Gastrocnemius medialis (tissue), 4 donors: ENCODE data around the gene TMEM8B. TPM values are rescaled to one million over a fixed set of nuclear protein-coding genes. Genes with fewer than 3 reads are reported as not detected.

Experiments
- ATAC-seq, 2 donors: fragments of 150-250 bp; one replicate each; pipeline ENCODE4 v1.9.1; 2016
- DNase-seq, 2 donors: peaks; one replicate each; pipeline ENCODE4 v3.0.0-alpha.2; 2019
- H3K27ac ChIP-seq, 4 donors: fragments of 200-600 bp; sonication (generic); 1 replicate in 1 of 4; 2 replicates in 3 of 4; pipeline ENCODE4 v1.5.1; 2016 to 2018; ENCODE audit warnings: mild to moderate bottlenecking in 2 of 4, moderate library complexity in 1 of 4
- H3K27me3 ChIP-seq, 3 donors: fragments of 200-600 bp; sonication (generic) in 2 of 3; 1 replicate in 1 of 3; 2 replicates in 2 of 3; pipeline versions ENCODE4 v1.5.1 to v1.6.0; 2016 to 2019; ENCODE audit warnings: mild to moderate bottlenecking in 1 of 3, moderate library complexity in 1 of 3
- H3K36me3 ChIP-seq, 2 donors: fragments of 200-600 bp; sonication (generic) in 1 of 2; one replicate each; pipeline ENCODE4 v1.5.1; 2017 to 2018
- H3K4me1 ChIP-seq, 2 donors: fragments of 200-600 bp; sonication (generic) in 1 of 2; one replicate each; pipeline ENCODE4 v1.5.1; 2016 to 2017; ENCODE audit warnings: mild to moderate bottlenecking in 2 of 2
- H3K4me3 ChIP-seq, 4 donors: fragments of 200-600 bp; sonication (generic) in 3 of 4; 1 replicate in 1 of 4; 2 replicates in 3 of 4; pipeline ENCODE4 v1.5.1; 2016 to 2019; ENCODE audit warnings: mild to moderate bottlenecking in 2 of 4
- H3K9me3 ChIP-seq, 3 donors: fragments of 200-600 bp; sonication (generic) in 2 of 3; 1 replicate in 1 of 3; 2 replicates in 2 of 3; pipeline ENCODE4 v1.5.1; 2016 to 2019
- POLR2A ChIP-seq, 2 donors: fragments of 450-650 bp; IDR thresholded peaks; one replicate each; pipeline ENCODE4 v1.6.1; 2017; ENCODE audit warnings: antibody characterized with exemption in 2 of 2, mild to moderate bottlenecking in 2 of 2, moderate library complexity in 2 of 2
- in situ Hi-C, 4 donors: fragments of 200-750 bp; cut with MboI; loops; one replicate each; pipeline versions ENCODE4 v1.15.0 to v1.8.0; 2017; ENCODE audit warnings: low sequenced_read_pairs in 4 of 4
- intact Hi-C: fragments of 100-400 bp; cut with DNase I; formaldehyde crosslinking; loops from one replicate; pipeline ENCODE4 v1.15.1; 2023; ENCODE audit warnings: low total_unique reads
- total RNA-seq, 4 donors: library from RNA; depleted of rRNA; stranded (reverse); fragments of >200 nt; gene quantifications; one replicate each; pipeline versions ENCODE4 v1.1.0 to v1.2.3, GENCODE V29; 2016
- TF ChIP-seq, protein P1 (sequence below), 5 experiments: fragments of 450-650 bp in 3 of 5; fragments of 200-600 bp in 2 of 5; sonication (generic) in 2 of 5; IDR thresholded peaks in 4 of 5; conservative IDR thresholded peaks in 1 of 5; 1 replicate in 4 of 5; 2 replicates in 1 of 5; pipeline ENCODE4 v1.5.1; 2016 to 2019; ENCODE audit warnings: antibody characterized with exemption in 5 of 5, mild to moderate bottlenecking in 3 of 5, moderate library complexity in 3 of 5

Gene TMEM8B
- total RNA-seq, 4 donors from 2014 or later = 1.9 to 6.4 (median 6.1) TPM

DNA sequence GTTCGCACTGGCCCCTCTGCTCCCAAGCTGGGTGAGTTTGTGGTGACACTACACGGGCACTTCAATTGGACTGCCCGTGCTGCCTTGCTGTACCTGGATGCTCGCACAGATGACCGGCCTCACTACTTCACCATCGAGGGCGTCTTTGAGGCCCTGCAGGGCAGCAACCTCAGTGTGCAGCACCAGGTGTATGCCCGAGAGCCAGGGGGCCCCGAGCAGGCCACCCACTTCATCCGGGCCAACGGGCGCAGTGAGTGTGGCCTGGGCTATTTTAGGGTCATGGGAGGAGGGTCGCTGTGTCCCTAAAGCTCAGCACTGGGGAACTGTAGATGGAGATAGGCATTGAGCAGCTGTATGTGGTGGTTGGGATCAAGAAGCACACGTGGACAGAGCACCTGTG, 36.2 kb upstream of the TMEM8B start:
- DNase-seq = no peak
- no peak for ATAC-seq
- intact Hi-C loops = no loop called here
- TF ChIP-seq POLR2A (IDR thresholded peaks at IDR 0.05) = no peak
- TF ChIP-seq, protein P1, sequence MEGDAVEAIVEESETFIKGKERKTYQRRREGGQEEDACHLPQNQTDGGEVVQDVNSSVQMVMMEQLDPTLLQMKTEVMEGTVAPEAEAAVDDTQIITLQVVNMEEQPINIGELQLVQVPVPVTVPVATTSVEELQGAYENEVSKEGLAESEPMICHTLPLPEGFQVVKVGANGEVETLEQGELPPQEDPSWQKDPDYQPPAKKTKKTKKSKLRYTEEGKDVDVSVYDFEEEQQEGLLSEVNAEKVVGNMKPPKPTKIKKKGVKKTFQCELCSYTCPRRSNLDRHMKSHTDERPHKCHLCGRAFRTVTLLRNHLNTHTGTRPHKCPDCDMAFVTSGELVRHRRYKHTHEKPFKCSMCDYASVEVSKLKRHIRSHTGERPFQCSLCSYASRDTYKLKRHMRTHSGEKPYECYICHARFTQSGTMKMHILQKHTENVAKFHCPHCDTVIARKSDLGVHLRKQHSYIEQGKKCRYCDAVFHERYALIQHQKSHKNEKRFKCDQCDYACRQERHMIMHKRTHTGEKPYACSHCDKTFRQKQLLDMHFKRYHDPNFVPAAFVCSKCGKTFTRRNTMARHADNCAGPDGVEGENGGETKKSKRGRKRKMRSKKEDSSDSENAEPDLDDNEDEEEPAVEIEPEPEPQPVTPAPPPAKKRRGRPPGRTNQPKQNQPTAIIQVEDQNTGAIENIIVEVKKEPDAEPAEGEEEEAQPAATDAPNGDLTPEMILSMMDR (IDR thresholded peaks at IDR 0.05 in 4 of 5, conservative IDR thresholded peaks at IDR 0.05 in 1 of 5) = no peak
- peak overlapping the region in 3 of 4 donors; percentile 4 to 67 (median 16) for H3K4me3 ChIP-seq
- no peaks in the 10 kb centered on the region for H3K9me3 ChIP-seq
- H3K4me1 ChIP-seq = peaks cover 29 to 34% of the 10 kb centered on the region in 2 donors
- H3K27me3 ChIP-seq = no peaks in the 10 kb centered on the region
- in situ Hi-C loops = loop anchor here in 2 of 4 donors (5.0 to 10.0 kb wide), 2 partner anchors 82 to 89 kb away; partner anchors contain the start of gene OR13J1 (in 1 of the 2)
- peak overlapping the region; percentile 81 to 88 (median 84) for H3K27ac ChIP-seq
- H3K36me3 ChIP-seq = no peaks in the 10 kb centered on the region

DNA sequence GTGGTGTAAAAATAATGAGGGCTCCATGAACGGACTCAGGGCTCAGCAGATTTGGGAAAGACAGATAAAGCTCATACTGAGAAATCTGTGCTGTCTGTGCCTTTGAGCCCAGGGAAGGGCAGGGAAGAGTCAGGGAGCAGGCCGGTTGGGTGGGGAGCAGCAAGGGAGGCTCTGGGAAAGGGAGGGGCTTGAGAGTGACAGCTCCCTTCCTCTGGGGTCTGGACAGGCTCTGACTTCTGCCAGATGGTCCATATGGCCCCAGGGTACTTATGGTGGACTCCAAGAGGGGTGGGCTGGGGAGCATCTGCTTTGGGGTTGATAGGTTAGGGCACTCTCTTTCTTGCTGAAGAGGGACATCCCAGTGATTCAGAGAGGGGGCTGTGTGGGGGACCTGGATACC, 35.6 kb upstream of the TMEM8B start:
- Histone ChIP-seq H3K27ac (peak overlapping the region; percentile 1 to 86 (median 66)), H3K27me3 (no peaks in the 10 kb centered on the region), H3K4me1 (peaks cover 29 to 34% of the 10 kb centered on the region in 2 donors), H3K4me3 (peak overlapping the region in 2 of 4 donors; percentile 16 to 67), H3K36me3 (no peaks in the 10 kb centered on the region), H3K9me3 (no peaks in the 10 kb centered on the region)
- ATAC-seq = no peak
- DNase-seq = no peak
- intact Hi-C loops (no loop called here), in situ Hi-C loops (loop anchor here in 2 of 4 donors (5.0 to 10.0 kb wide), 2 partner anchors 81 to 89 kb away; partner anchors contain the start of gene OR13J1 (in 1 of the 2))
- TF ChIP-seq POLR2A (IDR thresholded peaks at IDR 0.05) = no peak
- TF ChIP-seq, protein P1 (IDR thresholded peaks at IDR 0.05 in 4 of 5, conservative IDR thresholded peaks at IDR 0.05 in 1 of 5) = no peak

DNA sequence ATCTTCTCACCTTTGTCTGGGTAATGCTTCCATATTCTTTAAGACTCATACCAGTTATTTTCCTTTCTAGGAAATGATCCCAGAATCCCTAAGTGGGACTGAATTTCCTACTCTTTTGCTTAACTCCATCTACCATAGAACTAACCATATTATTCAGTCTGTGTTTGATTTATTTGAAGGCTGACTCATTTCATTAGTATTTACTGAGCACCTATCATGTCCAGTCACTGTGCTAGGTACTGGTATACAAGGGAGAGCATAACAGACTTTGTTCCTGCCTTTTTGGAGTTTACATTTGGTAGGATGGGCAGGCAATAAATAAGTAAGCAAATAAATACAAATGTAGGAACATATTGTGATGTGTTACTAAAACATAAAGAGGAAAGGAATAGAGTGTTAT, 33.3 kb upstream of the TMEM8B start:
- no peak for TF ChIP-seq POLR2A (IDR thresholded peaks at IDR 0.05)
- TF ChIP-seq, protein P1 (IDR thresholded peaks at IDR 0.05 in 4 of 5, conservative IDR thresholded peaks at IDR 0.05 in 1 of 5) = no peak
- no peak for ATAC-seq
- intact Hi-C loops (no loop called here), in situ Hi-C loops (loop anchor here in 1 of 4 donors (10.0 kb wide), 1 partner anchor 79 kb away; the partner anchor contains the start of gene OR13J1)
- no peak for DNase-seq
- H3K4me1 ChIP-seq = peaks cover 25 to 27% of the 10 kb centered on the region in 2 donors
- no peaks in the 10 kb centered on the region for H3K9me3 ChIP-seq
- H3K27me3 ChIP-seq = no peaks in the 10 kb centered on the region
- no peak overlapping the region for H3K4me3 ChIP-seq
- no peak overlapping the region for H3K27ac ChIP-seq
- H3K36me3 ChIP-seq = peaks cover 0 to 10% of the 10 kb centered on the region in 2 donors

DNA sequence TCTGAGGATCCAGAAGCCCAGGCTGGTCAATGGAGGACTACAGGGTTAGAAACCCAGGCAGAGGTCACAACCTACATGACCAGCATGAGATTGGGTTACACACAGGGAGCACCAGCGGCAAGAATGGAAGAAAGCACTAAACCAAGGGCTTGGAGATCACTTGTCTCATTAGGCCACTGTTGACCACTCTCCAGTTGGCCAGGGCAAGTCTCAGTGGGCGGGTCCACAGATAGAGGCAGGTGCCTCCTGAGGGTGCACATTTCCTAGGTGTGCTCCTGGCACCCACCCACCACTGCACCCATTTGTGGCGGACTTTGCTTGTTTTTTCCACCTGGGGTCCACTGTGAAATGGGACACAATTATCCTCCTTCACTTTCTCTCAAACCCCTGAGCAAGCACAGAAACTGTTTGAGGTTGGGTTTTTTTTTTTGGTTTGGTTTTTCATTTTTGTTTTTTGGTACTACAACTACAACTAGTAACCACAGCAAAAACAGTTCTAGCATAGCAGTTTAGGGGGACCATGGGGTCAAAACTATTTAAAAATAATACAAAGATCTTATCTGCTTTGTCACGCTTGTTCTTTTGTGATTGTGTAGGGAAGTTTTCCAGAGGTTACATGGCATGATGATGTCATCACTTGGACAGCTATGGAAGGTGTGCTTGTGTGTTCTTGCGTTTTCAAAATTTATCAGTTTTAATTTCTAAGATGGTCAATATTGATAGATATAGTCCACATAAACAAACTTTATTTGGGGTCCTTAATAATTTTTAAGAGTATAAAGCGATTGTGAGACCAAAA, 31.5 kb upstream of the TMEM8B start:
- TF ChIP-seq, protein P1 (IDR thresholded peaks at IDR 0.05 in 4 of 5, conservative IDR thresholded peaks at IDR 0.05 in 1 of 5) = no peak
- TF ChIP-seq POLR2A (IDR thresholded peaks at IDR 0.05) = no peak
- H3K27ac ChIP-seq = no peak overlapping the region
- in situ Hi-C loops = loop anchor here in 1 of 4 donors (10.0 kb wide), 1 partner anchor 77 kb away; the partner anchor contains the start of gene OR13J1
- no peak for ATAC-seq
- peaks cover 0 to 14% of the 10 kb centered on the region in 2 donors for H3K36me3 ChIP-seq
- DNase-seq = no peak
- intact Hi-C loops = no loop called here
- no peaks in the 10 kb centered on the region for H3K27me3 ChIP-seq
- peaks cover 19 to 21% of the 10 kb centered on the region in 2 donors for H3K4me1 ChIP-seq
- H3K9me3 ChIP-seq = no peaks in the 10 kb centered on the region
- H3K4me3 ChIP-seq = no peak overlapping the region
